GM18508 (cell line): ENCODE results near the gene SYT15.

ENCODE experiments used
- ATAC-seq: cut with Tn5 transposase; IDR thresholded peaks from one replicate; pipeline ENCODE4 v1.9.1; 2021; ENCODE audit warnings: moderate number of reproducible peaks; ENCODE audit not compliant: insufficient read depth, unreplicated experiment

The SYT15 gene

DNA sequence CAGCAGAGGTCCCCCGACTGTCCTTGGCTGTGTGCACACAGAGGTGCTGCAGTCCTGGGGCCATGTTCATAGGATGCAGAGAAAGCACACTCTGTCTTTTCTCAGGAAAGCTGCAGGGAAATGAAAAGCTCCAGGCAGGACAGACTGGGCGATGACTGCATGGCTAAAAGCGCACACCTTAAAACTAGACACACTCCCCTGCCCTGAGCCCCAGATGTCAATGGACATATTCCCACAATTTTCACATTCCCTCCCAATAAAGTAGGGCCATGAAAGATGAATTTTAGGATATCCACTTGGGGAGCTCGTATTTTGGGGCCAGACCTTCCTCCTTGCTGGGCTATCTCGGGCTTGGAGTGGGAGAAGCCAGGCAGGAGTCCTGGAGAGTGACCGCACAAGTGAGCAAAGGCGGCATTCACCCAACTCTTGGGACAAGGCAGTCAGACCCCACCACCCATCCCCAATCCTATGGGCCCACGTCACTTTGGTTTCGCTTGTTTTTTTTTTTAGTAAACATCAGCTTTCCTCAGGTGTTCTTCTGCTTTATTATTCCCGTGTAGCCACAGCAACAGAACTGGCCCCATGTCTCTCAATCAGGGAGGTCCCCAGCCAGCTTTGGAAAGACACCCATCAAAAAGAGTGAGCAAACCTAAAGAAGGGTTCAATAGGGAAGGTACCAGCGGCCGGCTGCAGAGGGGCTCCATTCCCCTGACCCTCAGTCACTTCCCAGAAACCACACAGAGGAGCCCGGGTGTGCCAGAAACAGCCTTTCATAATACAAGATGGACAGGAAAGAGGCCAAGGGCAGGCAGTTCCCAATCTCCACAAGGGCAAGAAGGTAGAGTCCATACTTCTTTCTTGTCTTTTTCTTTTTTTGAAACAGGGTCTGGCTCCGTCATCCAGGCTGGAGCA lies 35.2 kb upstream of the SYT15 start:
- no peak for ATAC-seq

DNA sequence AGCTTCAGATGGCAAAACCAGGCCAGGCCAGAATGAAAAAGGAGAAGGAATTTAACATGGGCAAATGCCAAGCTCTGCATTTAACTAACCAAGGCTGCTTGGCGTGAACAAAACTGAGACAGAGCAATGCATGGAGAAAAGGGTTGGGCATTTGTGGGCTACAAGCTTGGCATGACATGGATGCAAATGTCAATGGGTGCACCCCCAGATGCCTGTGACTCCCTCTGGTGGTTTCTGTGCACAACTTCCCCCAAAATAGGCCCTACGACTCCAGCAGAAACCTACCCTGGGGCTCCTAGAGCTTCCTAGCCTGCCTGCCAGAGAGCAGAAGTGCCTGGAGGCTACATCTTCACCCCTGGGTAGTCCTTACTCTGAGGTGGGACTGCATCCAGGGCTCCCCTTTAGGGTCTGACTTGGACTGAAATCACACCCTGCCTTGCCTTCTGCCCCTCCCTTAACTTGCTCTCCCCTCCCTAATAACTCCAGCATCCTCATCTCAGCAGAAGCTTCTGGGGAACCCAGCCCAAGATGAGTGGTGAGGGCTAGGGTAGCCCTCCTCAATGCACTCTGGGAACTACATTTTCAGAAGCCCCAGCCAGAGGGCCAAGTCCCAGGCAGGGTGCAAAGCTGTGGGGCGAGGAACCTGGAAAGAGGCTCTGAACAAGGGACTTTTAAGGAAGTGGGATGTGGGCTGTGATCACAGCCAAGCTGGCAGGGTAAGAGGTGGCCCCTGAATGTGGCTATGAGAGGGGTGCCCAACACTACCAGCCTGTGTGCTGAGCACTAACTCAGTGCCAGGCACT lies 33.7 kb upstream of the SYT15 start:
- no peak for ATAC-seq

DNA sequence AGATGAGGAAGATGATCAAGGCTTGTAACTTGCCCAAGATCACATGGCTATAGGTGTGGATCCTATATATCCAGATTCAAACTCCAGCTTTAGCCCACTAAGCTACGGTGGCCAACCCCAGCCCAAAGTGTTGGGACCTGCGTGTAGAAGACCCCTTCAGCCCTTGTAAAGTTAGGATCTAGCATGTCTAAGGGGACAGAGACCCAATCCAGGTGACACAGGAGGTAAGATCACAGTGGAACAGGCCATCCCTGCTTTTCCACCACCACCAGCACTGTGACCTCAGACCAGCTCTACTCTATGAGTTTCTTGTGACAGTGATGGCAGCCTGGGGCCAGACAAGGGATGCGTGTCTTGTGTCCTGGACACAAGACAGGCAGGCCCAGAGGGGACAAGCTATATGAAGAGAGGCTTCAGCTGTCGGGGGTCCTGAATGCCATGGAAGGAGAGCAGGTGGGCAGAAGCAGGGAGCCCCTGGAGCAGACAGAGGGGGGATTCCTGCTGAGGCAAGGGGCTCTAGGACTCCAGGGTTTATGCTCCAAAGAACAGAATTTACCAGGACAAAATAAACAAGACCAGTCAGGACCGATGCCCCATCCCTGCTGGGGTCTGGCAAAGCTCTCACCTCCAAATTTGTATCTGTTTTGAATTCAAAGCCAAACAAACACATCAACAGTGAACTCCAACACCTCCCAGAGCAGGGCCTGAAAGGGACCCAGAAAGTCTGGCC lies 32.9 kb upstream of the SYT15 start:
- no peak for ATAC-seq

DNA sequence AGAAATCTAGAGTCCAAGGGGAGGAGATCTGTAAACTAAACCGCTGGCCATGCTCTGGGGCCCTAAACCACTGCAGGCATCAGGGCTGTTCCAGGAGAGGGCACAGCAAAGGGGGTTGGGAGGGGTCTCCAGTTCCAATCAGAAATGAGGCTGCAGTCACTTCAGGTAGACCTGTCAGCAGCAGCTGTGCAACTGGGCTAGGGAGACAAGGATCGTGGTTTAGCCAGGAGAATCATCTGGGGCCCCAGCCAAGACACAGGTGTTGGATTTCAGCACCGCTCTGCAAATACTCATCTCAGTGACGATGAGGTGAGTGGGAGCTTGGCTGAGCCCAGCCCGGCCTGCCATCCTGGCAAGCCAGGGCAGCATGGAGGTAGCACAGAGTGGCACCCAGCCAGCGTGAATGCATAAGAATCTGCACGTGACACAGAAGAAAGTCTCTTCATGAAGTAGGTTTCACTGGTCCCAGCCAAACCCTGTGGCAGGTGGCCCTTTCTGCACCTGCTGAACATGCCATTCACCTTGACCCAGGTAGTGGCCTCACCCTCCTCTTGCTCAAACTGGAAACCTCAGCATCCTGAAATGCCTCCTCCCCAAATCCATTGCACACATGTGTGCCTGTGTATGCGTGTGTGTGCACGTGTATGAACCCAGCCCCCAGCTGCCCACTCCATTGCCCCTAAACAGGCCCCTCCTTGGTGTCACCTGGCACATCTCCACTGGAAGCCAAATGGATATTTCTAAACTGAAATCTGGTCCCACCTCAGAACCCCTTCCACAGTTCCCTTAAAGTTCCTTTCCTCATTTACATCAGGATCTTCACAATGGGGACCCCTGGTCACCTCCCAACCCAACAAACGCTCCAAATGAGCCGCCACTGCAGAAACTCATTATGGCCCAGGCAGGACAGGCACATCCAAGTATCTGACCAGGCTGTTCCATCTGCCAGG lies 32.1 kb upstream of the SYT15 start:
- ATAC-seq: no peak

DNA sequence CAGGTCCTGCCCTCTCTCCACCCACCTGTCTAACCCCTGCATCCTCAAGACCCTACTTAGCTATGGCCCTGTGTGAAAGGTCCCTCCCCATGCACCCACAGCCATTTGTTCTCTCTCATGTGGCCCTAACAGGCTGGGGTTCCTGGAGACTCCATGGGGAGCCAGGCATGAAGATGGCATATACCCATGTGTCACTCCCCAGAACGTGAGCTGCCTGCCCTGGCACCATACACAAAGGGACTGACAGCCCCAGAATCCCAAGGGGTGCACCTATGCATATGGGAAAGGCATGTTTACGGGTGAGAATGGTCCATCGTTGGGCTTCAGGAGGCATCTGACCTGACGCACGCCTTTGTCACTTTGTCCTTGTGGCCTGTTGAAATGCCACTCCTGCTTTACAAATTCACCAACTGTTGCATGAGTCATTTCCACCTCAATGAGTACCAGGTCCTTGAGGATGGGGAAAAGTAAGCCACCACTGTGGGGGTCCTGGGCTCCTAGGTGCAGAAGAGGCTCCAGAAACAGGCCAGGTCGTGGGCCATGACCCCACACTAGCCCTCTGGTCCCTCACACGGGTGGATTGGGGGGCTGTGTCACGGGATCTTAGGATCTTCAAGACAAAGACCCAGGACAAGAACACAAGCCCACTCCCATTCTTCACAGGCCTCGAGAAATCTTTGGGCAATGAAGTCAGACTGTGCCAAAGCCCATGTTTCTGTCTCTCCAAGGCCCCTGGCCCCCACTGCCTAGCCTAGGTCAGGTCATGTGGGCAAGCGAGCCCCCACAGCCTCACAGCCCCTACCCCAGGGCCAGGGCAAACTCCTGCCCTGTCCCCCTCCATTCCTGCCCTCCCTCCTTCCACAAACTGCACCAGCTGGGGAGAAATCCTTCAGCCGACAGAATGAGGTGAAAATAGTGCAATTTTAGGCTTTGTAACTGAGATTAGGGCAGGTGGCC lies 31.1 kb upstream of the SYT15 start:
- ATAC-seq: no peak

DNA sequence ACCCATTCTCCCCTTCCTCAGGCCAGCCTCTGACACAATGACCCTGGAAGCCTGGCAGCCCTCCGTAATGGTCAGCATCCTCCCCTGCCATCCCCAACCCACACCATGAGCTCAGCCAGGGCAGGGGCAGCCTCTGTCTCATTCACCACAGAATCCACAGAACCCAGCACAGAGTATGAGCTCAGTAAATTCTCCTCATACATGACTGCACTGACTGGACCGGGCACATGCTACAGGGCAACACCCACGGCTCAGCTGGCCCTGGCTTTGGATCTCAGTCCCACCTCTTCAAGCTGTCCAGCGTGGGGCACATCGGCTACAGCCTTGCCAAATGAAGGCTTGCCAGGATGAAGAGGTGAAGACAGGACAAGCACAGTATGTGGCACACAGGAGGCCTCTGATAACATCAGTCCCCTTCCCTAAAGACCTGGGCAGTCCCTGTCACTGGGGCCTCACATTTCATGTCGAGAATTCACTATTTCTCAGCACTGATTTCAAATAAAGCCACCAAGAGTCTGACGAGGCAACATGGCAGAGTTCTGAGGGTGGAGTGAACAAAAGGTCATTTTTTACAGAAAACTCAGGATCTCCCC lies 30.3 kb upstream of the SYT15 start:
- ATAC-seq: no peak

DNA sequence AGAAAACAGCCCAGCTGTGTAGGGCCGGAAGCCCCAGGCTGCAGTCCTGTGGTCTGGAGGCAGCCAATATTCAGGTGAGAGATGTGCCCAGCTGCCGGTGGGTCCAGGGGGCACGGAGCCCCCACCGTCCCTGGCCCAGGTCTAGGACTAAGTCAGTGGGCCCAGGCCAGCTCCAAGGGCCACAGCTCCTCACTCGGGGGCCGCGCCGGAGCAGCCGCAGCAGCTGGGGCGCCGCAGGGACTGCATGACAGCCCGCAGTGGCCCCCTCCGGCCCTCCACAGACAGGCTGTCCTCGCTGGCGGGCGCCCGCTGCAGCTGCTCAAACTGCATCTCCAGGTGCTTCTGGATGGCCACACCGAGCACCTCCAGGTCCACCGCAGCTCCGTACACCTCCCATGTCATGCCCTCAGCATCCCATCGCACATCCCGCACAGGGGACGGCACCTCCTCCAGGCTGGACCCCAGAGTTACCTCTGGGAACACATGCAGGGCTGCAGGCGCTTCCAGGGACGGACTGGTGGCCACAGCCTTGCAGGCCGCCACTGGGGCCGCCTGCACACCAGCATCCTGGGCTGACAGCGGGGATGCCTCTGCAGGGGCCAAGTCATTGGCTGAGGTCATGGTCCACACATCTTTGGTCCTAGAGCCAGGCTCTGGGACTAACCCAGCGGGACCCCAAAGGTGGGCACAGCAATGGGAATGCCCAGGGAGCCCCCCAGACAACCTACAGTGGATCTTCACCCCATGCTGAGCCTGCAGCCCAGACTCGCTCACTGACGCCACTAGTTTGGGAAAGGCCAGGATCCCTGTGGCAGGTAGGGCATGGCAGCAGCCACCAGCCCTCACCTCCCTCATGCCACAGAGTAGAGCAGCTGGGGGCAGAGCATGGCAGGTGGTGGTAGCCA lies 29.5 kb upstream of the SYT15 start:
- ATAC-seq: no peak

DNA sequence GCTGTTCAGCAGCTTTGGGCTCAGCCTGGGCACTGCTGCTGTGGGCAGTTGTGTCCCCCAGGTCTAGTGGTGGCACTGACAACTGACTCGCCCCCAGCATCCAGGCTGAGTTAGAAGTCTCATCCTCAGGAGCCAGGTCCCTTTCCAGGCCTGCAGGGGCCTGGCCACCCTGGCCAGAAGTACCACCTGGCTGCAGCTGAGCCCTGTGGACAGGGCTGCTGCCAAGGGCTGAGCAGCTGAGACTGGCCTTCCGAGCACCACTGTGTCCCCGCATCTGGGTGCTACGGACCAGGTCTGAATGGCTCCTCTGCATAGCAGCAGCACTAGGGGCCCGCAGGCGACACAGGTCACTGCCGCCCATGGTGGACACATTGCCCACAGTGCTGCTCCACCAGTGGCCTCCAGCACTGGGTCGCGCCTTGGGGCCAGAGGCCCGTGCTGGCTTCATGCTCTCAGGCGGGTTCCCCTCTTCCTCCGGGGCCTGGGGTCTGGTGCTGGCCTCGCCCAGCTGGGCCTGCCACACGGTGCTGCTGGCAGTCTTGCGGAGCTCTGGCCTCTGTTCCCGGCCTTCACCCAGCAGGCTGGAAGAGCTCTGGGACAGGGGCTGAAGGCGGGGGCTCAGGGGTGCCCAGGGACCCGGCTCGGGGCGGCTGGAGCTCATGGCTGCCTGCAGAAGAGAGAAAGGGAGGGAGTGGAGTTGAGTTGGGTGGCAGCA lies 28.7 kb upstream of the SYT15 start:
- no peak for ATAC-seq

DNA sequence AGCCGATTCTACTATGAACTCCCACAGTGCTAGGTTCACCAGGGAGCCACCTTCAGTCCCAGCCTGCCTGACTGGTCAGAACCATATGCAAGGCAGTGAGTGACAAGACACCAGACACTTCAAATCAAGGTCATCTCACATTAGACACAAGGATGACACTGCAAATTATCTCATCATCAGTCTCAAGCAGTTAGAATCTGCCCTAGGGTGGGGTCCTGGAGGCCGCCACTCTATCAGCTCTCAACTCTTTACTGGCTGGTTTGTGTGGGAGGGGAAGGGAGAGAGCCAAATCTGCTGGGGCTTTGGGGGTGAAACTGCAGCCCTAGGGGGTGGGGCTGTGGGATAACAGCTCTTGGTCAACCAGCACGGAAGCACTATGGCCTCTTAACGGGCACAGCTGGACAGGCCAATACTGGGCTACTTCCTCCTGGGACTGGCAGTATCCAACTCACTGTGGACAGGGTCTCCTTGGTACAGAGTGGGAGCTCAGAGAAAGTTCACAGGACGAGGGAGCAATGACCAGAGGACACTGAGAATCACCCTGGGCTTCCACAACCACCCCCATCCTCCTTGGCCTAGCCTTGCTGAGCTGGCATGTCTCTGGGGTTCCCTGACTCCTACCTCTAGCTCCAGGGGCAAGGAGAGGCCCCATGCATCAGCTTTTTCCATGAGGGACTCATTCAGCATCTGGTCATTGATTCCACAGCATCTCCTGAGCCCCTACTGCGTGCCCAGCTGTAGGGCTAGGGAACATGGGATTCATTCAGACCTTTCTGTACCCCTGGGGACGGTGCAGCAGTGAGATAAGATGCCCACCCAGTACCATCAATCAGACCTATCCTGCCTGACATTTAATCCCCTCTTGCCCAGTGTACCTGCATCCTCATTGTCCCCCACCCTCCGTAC lies 27.9 kb upstream of the SYT15 start:
- ATAC-seq: no peak

DNA sequence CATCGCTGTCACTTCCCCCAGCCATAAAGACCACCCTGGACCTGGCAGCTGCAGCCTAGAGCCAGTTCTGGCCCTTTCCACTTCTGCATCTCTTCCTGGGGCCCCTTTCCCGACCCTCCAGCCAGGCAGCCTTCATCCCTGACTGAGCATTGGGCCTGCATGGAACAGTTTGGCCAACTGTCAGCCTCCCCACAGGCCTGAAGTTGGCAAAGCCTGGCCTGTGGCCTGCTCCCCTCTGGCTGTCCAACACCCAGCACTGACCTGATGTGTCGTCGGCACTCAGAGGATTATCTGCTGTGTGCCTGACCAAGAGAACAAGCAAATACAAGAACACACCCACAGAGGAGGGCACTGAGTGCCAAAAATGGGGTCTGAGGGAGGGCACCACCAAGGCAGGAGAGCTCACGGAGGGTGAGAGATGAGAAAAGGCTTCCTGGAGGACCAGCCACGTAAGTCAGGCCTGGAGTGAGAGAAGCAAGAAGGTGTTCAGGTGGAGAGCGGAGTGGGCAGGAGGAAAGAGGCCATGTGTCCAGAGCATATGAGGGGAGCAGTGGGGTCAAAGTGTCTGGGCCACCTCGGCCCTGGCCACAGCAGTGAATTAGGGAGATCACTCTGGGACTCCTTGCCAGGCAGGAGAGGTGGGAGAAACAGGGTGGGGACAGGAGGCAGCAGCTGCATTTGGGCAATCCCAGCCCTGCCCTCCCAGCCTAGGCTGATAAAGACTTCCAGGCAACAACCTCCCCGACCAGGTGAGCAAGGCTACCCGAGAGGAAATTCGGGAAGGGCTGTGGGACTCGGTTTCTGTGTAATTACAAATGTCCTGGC lies 27.0 kb upstream of the SYT15 start:
- no peak for ATAC-seq

DNA sequence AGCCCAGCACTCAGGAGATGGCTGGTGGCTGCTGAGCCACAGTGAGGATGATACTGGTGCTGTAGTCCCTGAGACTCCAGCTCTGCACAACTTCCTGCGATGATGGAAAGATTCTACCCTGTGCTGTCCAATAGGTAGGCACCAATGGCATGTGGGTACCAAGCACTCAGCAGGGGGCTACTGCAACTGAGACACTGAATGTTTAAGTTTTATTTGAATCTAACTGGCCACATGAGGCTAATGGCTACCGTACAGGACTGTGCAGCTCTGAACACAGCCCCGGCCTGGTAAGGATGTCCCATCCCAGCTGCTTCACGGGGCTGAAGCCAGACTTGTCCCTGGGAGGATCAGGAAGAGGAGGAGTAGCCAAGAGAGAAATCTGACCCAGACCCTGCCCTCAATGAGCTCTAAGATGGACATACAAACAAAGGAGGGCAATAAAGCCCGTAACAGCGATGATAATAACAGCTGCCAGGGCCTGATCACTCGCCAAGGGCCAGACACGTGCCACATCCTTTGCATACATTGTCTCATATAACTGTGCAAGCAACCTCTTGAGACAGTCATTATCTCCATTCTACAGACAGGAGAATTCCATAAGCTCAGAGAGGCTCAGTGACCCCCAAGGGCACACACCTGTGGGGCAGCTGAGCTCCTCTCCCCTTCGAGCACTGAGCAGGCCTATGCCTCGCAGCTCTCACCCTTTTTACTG lies 26.2 kb upstream of the SYT15 start:
- ATAC-seq: no peak

DNA sequence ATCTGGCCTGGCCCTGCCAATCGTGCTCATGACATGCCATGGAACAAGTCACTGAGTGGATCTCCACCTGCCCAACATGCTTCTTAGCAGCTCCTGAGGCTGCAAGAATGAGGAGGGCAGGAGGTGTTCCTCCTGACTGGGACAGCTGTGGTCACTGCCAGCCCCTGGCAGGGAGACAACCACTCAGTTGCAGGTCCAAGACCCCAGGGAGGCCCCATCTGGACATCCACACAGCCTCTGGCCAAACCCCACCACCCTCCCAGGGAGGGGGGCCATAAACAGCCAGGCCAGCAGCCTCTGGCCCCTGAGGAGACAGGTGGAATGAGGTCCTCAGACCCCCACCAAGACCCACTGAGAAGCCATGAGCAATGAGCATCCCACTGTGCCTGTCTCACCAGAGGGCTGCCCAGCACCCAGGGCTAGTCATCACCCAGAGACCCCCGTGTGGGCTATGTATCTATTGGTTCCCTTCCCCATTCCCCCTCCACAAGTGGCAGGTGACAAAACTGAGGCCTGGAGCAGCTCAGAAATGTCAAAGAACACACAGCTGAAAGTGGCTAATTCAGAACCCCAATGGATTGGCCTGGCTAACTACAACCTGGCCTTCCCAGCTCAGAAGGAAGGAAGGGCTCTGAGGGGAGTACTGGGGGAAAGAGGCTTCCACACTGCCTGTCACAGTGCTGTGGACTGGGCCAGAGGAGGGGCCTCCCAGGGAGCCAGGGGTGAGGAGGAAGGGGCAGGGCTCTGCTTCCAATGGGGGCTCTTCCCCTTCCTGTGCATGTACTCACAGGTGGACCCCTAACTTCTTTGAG lies 25.5 kb upstream of the SYT15 start:
- no peak for ATAC-seq

DNA sequence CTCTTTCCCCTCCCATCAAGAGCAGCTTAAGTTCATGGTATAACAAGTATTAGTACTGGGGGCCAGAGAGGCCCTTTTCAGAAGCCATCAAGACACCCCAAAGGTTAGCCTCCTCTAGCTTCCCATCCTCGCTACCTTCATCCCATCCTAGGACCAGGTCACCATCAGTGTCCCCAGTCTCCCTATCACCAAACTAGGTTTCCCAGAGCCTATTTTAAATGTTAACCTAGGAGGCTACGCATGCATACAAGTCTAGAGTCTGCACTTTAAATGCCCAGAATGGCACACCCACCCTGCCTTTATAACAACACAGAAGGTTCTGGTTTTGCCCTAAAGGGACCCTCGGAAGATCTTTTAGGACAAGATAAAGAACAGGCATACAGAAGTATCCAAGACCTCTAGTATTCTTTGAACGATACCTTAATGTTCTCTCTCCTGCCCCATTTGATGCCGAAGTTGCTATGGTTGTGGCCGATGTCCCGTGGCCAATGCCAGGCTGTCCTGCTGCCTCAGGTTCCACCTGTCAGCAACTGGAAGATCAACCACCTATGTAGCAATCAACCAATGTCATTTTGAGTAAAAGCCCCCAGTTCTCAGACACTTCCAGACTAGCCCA lies 24.7 kb upstream of the SYT15 start:
- ATAC-seq: no peak
